GM12875 (cell line): ENCODE data around the gene ZFPM1.

ENCODE experiments used
- H3K4me3 ChIP-seq: one replicate; pipeline ENCODE4 v1.5.1; 2011; ENCODE audit warnings: low read depth, low read length, control low read depth
- CTCF ChIP-seq: IDR thresholded peaks from 2 replicates; pipeline ENCODE4 v1.5.1; 2011; ENCODE audit warnings: low read depth, mild to moderate bottlenecking, control low read depth, inconsistent platforms, low read length, moderate library complexity, borderline replicate concordance; ENCODE audit not compliant: insufficient read depth

The ZFPM1 gene

GRCh38 chr16:88456356-88457292 is 3.5 kb downstream of the ZFPM1 start:
- peak overlapping the region; percentile 67 for H3K4me3 ChIP-seq

DNA sequence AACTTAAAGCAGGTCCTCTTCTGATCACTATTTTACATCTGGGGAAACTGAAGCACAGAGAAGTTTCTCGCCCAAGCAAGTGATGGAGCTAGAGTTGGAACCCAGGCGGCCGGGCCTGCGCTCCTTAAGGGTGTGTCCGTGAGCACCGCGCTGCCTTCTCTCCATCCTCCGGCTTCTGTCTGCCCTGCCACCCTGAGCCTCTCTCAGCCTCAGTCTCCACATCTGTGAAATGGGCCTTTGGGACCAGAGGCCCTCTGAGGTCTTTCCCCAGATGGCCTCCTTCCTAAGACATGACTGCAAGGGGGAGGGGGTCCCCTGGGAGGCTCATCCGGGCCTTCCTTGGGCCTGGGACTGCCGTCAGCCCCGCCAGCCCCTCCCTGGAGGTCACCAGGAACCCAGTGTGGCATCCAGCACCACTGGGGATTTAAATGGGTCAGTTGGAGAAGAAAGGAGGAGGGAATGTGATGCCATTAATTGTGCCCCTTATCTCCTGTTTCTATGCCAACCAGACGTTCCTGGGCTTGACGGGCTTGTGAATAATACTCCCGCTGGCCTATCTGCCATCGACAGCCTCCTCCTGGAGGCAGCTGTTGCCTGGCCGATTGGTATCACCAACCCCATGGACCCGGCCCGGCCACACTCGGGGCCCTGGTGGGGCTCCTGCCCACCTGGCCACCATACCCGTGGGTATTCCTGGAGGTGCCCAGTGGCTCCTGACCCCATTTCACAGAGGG is 5.1 kb downstream of the ZFPM1 start:
- TF ChIP-seq CTCF, result no peak

More at GRCh38 chr16:88456356-88457292, 3.5 kb downstream of the ZFPM1 start:
- no peak for TF ChIP-seq CTCF

DNA sequence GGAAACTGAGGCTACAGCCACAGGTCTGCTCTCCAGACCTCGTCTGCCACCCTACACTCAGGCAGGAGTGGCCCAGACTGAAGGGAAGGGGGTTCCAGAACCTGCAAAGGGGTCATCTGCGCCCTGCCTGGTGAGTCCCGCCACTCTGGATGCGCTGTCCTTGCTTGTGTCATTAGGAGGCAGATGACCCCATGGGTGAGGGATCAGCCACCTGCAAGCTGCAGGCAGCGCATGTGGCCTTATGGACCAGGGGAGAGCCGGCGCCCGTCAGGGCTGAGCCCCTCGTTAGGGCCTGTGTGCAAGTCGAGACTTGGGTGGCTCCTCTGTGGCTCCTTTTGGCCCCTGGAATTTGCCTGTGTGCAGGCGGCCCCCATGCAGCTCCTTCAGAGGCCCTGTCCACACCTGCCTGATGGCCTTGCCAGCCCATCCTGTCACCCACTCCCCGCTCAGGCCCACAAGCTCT is 5.7 kb downstream of the ZFPM1 start:
- no peak overlapping the region for H3K4me3 ChIP-seq
- TF ChIP-seq CTCF, result no peak

More for the DNA sequence above, 5.1 kb downstream of the ZFPM1 start:
- H3K4me3 ChIP-seq, result no peak overlapping the region

DNA sequence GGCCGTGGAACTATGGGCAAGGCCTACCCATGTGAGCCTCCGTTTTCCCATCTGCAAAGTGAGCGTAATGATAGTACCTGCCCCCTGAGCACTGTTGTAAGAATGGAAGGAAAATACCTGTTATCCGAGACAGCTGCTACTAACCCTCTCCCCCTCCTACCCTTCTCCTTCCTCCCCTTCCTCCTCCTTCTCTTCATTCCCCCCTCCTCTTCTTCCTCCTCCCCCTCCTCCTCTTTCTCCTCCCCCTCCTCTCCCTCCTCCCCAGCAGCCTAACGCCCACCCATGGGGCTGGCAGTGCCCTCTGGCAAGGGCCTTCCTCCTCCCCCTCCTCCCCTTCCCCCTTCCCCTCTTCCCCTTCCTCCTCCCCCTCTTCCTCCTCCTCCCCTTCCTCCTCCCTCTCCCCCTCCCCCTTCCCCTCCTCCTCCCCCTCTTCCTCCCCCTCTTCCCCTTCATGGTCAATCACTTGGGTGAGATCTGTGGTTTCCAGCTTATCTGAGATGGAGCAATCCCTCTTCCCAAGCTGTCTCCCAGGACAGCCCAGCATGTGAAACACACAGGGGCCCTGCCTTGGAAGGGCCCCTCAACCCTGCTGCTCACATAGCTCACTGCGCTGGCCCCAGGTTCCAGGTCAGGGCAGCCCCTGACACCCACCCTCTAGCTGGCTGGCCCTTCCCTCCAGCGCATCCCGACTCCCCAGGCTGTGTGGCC is 6.4 kb downstream of the ZFPM1 start:
- TF ChIP-seq CTCF, result no peak
- H3K4me3 ChIP-seq, result no peak overlapping the region

DNA sequence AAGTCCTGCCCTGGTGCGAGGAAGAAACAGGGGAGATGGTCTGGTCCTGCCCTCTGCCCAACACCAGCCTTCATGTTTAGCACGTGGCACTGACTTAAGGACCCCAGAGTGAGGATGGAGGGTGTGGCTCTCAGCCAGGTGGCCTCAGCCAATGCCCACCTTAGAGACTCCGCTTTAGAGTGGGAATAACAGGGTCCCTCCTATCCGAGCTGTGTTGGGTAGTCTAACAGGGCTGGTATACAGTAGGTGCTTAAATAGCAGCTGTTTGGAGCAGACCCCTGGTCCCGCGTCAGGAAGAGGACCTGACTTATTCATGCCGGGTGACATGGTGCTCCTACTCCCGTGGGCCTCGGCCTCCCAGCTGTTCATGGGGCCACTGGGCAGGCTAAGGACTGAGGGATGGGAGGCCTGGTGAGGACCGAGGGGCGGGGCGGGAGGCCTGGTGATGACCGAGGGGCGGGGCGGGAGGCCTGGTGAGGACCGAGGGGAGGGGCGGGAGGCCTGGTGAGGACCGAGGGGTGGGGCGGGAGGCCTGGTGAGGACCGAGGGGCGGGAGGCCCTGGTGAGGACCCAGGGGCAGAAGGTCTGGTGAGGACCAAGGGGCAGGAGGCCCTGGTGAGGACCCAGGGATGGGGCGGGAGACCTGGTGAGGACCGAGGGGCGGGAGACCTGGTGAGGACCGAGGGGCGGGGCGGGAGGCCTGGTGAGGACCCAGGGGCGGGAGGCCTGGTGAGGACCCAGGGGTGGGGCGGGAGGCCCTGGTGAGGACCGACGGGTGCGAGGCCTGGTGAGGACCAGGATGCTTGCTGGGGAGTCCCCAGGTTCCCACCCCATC is 7.6 kb downstream of the ZFPM1 start:
- no peak overlapping the region for H3K4me3 ChIP-seq
- TF ChIP-seq CTCF, result no peak

- TF ChIP-seq CTCF, result no peak
These were observed 8.5 kb downstream of the ZFPM1 start for GRCh38 chr16:88461331-88462269.

More at GRCh38 chr16:88461331-88462269, 8.5 kb downstream of the ZFPM1 start:
- no peak overlapping the region for H3K4me3 ChIP-seq
